Urinary bladder (tissue), 4 donors: ENCODE results near the gene SPOP. TPM values are rescaled to one million over a fixed set of nuclear protein-coding genes. Genes with fewer than 3 reads are reported as not detected.
"Not testable (repeated sequence)": the region's sequence is repeated elsewhere in the genome, so short reads cannot be mapped to it uniquely, and the experiment has no call there.

Source experiments
- DNase-seq: peaks from one replicate; pipeline ENCODE4 v3.0.0-alpha.2; 2015; ENCODE audit errors: extremely low spot score
- H3K27ac ChIP-seq: one replicate; pipeline ENCODE4 v1.5.1; 2013; ENCODE audit warnings: low read depth, mild to moderate bottlenecking, moderate library complexity
- H3K36me3 ChIP-seq: one replicate; pipeline ENCODE4 v1.6.1; 2013; ENCODE audit warnings: mild to moderate bottlenecking, moderate library complexity; ENCODE audit not compliant: insufficient read depth
- H3K4me1 ChIP-seq: one replicate; pipeline ENCODE4 v1.6.1; 2013; ENCODE audit warnings: mild to moderate bottlenecking, moderate library complexity; ENCODE audit not compliant: insufficient read depth
- H3K4me3 ChIP-seq: one replicate; pipeline ENCODE4 v1.5.1; 2013; ENCODE audit warnings: low read depth, low read length
- WGBS: extraction: QIAGEN DNeasy Blood & Tissue Kit; methylation state at CpG from one replicate; pipeline ENCODE4 v1.1.7; 2013; 5-methylcytosine and 5-hydroxymethylcytosine counted together
- polyA plus RNA-seq: library from polyadenylated mRNA; stranded (reverse); fragments of 200-250 nt; gene quantifications from one replicate; pipeline ENCODE4 v1.2.3, GENCODE V29; 2013
- total RNA-seq: library from RNA; depleted of rRNA; stranded (reverse); fragments of >200 nt; gene quantifications from one replicate; pipeline ENCODE4 v1.2.3, GENCODE V29; 2014
- donor health status: healthy with polysubstance abuse.
- donor health status: healthy.

The SPOP gene
- total and polyA plus RNA-seq, 2 donors, result 92.4 to 174 TPM

GRCh38 chr17:49570540-49571242 lies 107.2 kb downstream of the SPOP start:
- H3K36me3 ChIP-seq, result no peaks in the 10 kb centered on the region

GRCh38 chr17:49568695-49569047 lies 109.2 kb downstream of the SPOP start:
- DNase-seq, H3K27ac ChIP-seq, H3K4me1 ChIP-seq, H3K36me3 ChIP-seq, H3K4me3 ChIP-seq: not testable (repeated sequence)
- WGBS, result 85% methylated on average over 7 of the region's 7 CpGs

More at GRCh38 chr17:49570540-49571242, 107.2 kb downstream of the SPOP start:
- WGBS, result 59% methylated on average over 11 of the region's 11 CpGs
- no peaks in the 10 kb centered on the region for H3K4me1 ChIP-seq
- DNase-seq, result no peak
- no peak overlapping the region for H3K4me3 ChIP-seq
- H3K27ac ChIP-seq, result no peak overlapping the region

DNA sequence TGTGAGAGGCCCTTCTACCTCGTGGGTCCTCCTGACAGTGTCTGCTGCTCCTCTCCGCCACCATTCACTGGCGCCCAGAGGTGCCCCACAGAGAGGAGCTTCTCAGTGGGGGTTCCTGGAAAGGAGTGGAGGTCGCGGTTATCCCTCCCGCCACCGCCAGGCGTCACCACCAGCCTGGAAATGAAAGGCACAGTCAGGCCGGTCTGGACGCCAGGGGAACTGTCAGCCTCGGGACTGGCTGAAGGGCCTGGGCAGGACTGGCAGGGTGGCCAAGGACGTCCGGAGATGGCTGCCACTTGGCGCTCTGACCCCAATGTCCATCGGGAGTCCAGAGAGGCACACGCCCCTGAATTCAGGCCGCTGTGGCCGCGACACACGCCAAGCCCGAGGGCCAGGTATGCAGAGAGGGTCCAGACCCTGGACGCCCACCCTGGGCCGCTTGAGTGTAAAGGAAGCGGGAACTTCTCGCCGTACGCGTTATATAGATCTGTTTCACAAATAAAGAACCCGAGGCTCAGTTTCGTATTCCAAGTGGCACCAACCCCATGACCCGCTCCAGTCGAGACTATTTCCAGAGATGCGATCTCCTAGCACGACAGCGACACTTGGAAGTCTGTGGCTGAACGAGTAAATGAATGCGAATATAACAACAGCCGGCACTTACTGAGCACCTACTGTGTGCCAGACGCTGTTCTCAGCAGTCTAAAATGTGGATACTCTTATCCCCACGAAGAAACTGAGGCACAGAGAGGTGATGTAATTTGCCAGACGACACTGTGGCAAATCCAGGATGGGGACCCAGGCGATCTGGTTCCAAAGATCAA lies 109.8 kb downstream of the SPOP start:
- Histone ChIP-seq H3K4me1 (no peaks in the 10 kb centered on the region), H3K36me3 (no peaks in the 10 kb centered on the region), H3K27ac (no peak overlapping the region), H3K4me3 (no peak overlapping the region)
- WGBS, result 18% methylated on average over 42 of the region's 42 CpGs
- no peak for DNase-seq

GRCh38 chr17:49567104-49567521 lies 110.8 kb downstream of the SPOP start:
- Histone ChIP-seq H3K36me3 (no peaks in the 10 kb centered on the region), H3K27ac (no peak overlapping the region), H3K4me1 (no peaks in the 10 kb centered on the region), H3K4me3 (no peak overlapping the region)
- WGBS, result 75% methylated on average over 9 of the region's 9 CpGs
- no peak for DNase-seq

DNA sequence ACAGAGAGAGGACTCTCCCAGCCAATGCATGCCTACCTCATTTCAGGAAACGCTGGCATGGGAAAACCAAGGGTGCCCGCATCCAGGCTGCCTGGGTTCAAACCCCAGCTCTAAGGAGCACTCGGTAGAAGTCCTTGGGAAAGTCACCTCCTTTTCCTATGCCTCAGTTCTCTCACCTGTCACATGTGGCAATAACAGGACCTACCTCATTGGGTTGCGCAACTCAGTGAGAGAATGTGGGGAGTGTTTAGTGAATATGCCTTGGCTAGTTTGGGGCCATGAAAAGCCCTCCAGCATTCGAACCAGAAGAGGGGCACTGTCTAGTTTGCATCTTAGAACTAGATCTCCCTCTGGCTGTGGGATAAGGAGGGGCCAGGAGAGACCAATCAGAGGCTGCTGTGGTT lies 111.2 kb downstream of the SPOP start:
- H3K36me3 ChIP-seq, result no peaks in the 10 kb centered on the region
- no peak for DNase-seq
- no peak overlapping the region for H3K27ac ChIP-seq
- no peak overlapping the region for H3K4me3 ChIP-seq
- no peaks in the 10 kb centered on the region for H3K4me1 ChIP-seq
- WGBS, result 71% methylated on average over 5 of the region's 5 CpGs

- Histone ChIP-seq H3K4me3 (no peak overlapping the region), H3K27ac (no peak overlapping the region), H3K4me1 (no peaks in the 10 kb centered on the region), H3K36me3 (no peaks in the 10 kb centered on the region)
- WGBS, result 21% methylated on average over 14 of the region's 14 CpGs
- no peak for DNase-seq
These were observed 111.9 kb downstream of the SPOP start for GRCh38 chr17:49565948-49566491.

DNA sequence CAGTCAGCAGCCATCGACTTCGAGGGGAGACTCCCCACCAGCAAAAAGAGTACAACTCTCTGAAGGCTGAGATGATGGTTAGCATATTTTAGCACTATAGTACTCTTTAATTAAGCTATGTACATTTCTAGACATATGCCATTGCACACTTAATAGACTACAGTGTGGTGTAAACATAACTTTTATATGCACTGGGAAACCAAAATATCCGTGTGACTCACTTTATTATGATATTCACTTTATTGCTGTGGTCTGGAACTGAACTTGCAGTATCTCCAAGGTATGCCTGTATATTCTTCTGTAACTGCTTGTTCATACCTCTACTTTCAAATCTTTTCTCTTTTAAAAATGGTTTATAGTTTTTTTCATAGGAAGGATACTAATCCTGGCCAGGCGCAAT lies 113.3 kb downstream of the SPOP start:
- Histone ChIP-seq H3K4me1 (no peaks in the 10 kb centered on the region), H3K36me3 (no peaks in the 10 kb centered on the region), H3K27ac (no peak overlapping the region), H3K4me3 (no peak overlapping the region)
- no peak for DNase-seq
- WGBS, result 74% methylated on average over 4 of the region's 4 CpGs

- 20% methylated on average over 9 of the region's 9 CpGs for WGBS
- DNase-seq, result no peak
- no peaks in the 10 kb centered on the region for H3K4me1 ChIP-seq
These were observed 120.4 kb downstream of the SPOP start for GRCh38 chr17:49557312-49558024.

DNA sequence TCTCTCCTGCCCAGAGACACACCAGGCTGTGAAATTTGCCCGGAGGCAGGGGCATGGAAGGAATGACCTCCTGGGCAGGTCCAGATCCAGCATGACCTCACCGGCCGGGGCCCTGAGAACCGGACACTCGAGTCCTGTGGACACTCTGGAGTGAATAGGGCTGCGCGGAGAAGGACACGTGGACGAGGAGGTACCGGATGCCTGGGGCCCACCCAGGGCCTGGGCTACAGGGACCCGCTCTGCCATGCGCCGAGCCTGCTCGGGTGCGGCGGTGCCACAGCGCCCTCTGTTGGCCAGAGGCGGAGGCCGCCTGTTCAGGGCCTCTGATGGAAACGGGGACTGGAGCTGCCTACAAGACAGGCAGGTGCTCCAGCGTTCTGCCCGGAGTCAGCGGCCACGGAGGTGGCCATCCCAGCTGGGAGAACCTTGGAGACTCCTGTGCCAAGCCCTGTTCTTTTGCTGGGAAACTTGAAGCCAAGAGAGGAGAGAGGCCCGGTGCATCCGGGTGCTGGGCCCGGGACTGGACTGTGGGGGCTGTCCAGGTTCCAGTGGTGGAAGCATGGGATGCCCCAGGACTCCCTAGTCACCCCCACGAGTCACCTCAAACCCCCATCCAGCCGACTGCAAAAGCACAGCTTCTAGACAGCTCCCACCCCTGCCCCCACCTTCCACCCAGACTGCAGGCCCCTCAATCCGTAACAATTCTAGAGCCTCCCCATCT lies 121.5 kb downstream of the SPOP start:
- H3K27ac ChIP-seq, result no peak overlapping the region
- no peak overlapping the region for H3K4me3 ChIP-seq
- no peaks in the 10 kb centered on the region for H3K4me1 ChIP-seq
- no peak for DNase-seq
- 16% methylated on average over 30 of the region's 30 CpGs for WGBS
- no peaks in the 10 kb centered on the region for H3K36me3 ChIP-seq

More at GRCh38 chr17:49557312-49558024, 120.4 kb downstream of the SPOP start:
- no peak overlapping the region for H3K4me3 ChIP-seq
- no peak overlapping the region for H3K27ac ChIP-seq
- H3K36me3 ChIP-seq, result no peaks in the 10 kb centered on the region

GRCh38 chr17:49555495-49556222 lies 122.2 kb downstream of the SPOP start:
- Histone ChIP-seq H3K27ac (no peak overlapping the region), H3K4me1 (no peaks in the 10 kb centered on the region), H3K36me3 (no peaks in the 10 kb centered on the region), H3K4me3 (no peak overlapping the region)
- DNase-seq, result no peak
- 59% methylated on average over 19 of the region's 19 CpGs for WGBS

- Histone ChIP-seq H3K4me3 (no peak overlapping the region), H3K4me1 (no peaks in the 10 kb centered on the region), H3K27ac (no peak overlapping the region), H3K36me3 (no peaks in the 10 kb centered on the region)
- no peak for DNase-seq
- 72% methylated on average over 14 of the region's 14 CpGs for WGBS
These were observed 123.0 kb downstream of the SPOP start for GRCh38 chr17:49554694-49555494.
